A549 (cell line): Measurements from ENCODE around the gene MARCHF7.

Experiments used
- CTCF ChIP-seq: fragments of >200 bp; sonication (Bioruptor Twin); formaldehyde crosslinking; IDR thresholded peaks from 3 replicates; pipeline ENCODE4 v1.5.1; 2016
- EP300 ChIP-seq, 2 experiments: fragments of >200 bp; sonication (Bioruptor Twin); formaldehyde crosslinking; IDR thresholded peaks; 2 replicates in 1 of 2; 3 replicates in 1 of 2; pipeline ENCODE4 v1.6.1; 2016 to 2017
- RAD21 ChIP-seq, 2 experiments: fragments of >200 bp in 1 of 2; sonication (Bioruptor Twin) in 1 of 2; formaldehyde crosslinking in 1 of 2; IDR thresholded peaks in 1 of 2; conservative IDR thresholded peaks in 1 of 2; 2 replicates in 1 of 2; 3 replicates in 1 of 2; pipeline ENCODE4 v1.6.1; 2012 to 2018; ENCODE audit warnings: inconsistent platforms in 1 of 2
- RFX5 ChIP-seq: fragments of 450-650 bp; IDR thresholded peaks from 2 replicates; pipeline ENCODE4 v1.7.1; 2014; ENCODE audit warnings: antibody characterized with exemption, mild to moderate bottlenecking, moderate library complexity

GRCh38 chr2:159720676-159721075, 8.4 kb downstream of the MARCHF7 start:
- TF ChIP-seq CTCF, result no peak
- no peak for TF ChIP-seq RFX5
- TF ChIP-seq RAD21 (conservative IDR thresholded peaks at IDR 0.05 in 1 of 2, IDR thresholded peaks at IDR 0.05 in 1 of 2), result no peak
- TF ChIP-seq EP300 (IDR thresholded peaks at IDR 0.05), result no peak
